Mammary epithelial cell (primary cell): ENCODE data around the gene MEAK7.

Experiments
- CTCF ChIP-seq, 2 donors: IDR thresholded peaks in 1 of 2; conservative IDR thresholded peaks in 1 of 2; 2 replicates each; pipeline ENCODE4 v1.5.1; 2011 to 2012; ENCODE audit warnings: inconsistent platforms in 2 of 2, low read length in 2 of 2, mild to moderate bottlenecking in 2 of 2, control low read depth in 1 of 2, low read depth in 1 of 2; ENCODE audit not compliant: insufficient read depth in 1 of 2; ENCODE audit errors: extremely low read depth in 1 of 2
- EZH2 ChIP-seq: IDR thresholded peaks from 2 replicates; pipeline ENCODE4 v1.6.1; 2012; ENCODE audit warnings: low read length, inconsistent platforms, borderline replicate concordance

- no peak for TF ChIP-seq CTCF (conservative IDR thresholded peaks at IDR 0.05 in 1 of 2, IDR thresholded peaks at IDR 0.05 in 1 of 2; ENCODE audit: extremely low read depth in 1 of 2, insufficient read depth in 1 of 2, low read depth in 1 of 2, low read length in 2 of 2)
- no peak for TF ChIP-seq EZH2
Measured at GRCh38 chr16:84459941-84460405, 44.5 kb downstream of the MEAK7 start.
